A549 (cell line): ENCODE measurements around the gene ZNF774.

ENCODE experiments used
- ESRRA ChIP-seq: fragments of 150-350 bp; IDR thresholded peaks from 2 replicates; pipeline ENCODE4 v1.6.1; 2014; ENCODE audit warnings: mild to moderate bottlenecking, low read length, borderline replicate concordance
- HOXB5 ChIP-seq: fragments of 250-450 bp; sonication (Bioruptor Pico); IDR thresholded peaks from 2 replicates; pipeline ENCODE4 v1.5.0; 2020; ENCODE audit warnings: mild to moderate bottlenecking, moderate library complexity
- POLR2A ChIP-seq: IDR thresholded peaks from 2 replicates; pipeline ENCODE4 v1.6.1; 2012; ENCODE audit warnings: mild to moderate bottlenecking, low read length
- RNF2 ChIP-seq: fragments of 200-600 bp; sonication (generic); IDR thresholded peaks from 2 replicates; pipeline ENCODE4 v1.6.1; 2016; ENCODE audit warnings: low read depth, mild to moderate bottlenecking, antibody characterized with exemption, moderate library complexity, borderline replicate concordance
- TF ChIP-seq, protein P1 (sequence below): fragments of >200 bp; sonication (Bioruptor Twin); formaldehyde crosslinking; IDR thresholded peaks from 3 replicates; pipeline ENCODE4 v1.5.1; 2016

DNA sequence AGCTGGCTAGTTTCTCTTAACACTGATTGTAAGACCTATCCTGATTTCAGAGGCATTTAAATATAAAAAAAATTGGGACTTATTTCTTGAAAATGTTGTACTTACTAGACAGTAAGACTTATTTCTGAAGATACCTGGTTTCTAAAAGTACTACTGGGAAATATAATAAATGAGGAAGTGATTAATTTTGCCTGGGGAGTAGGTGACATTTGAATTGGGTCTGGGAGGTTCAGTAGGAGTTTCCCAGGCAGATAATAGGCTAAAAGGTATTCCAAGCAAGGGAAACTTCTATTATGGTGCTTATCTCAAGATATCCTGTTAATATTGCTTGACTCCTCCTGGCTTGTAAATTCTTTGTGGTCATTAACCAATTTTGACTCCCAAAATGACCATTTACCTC, 29.4 kb downstream of the ZNF774 start:
- TF ChIP-seq, protein P1, sequence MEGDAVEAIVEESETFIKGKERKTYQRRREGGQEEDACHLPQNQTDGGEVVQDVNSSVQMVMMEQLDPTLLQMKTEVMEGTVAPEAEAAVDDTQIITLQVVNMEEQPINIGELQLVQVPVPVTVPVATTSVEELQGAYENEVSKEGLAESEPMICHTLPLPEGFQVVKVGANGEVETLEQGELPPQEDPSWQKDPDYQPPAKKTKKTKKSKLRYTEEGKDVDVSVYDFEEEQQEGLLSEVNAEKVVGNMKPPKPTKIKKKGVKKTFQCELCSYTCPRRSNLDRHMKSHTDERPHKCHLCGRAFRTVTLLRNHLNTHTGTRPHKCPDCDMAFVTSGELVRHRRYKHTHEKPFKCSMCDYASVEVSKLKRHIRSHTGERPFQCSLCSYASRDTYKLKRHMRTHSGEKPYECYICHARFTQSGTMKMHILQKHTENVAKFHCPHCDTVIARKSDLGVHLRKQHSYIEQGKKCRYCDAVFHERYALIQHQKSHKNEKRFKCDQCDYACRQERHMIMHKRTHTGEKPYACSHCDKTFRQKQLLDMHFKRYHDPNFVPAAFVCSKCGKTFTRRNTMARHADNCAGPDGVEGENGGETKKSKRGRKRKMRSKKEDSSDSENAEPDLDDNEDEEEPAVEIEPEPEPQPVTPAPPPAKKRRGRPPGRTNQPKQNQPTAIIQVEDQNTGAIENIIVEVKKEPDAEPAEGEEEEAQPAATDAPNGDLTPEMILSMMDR: no peak
- TF ChIP-seq RNF2: no peak
- TF ChIP-seq HOXB5 (CRISPR knock-in tag): no peak
- TF ChIP-seq ESRRA: no peak
- no peak for TF ChIP-seq POLR2A
